HG03457 (cell line): ENCODE measurements around the gene F8A2.
"Not testable (repeated sequence)": the region's sequence is repeated elsewhere in the genome, so short reads cannot be mapped to it uniquely, and the experiment has no call there.

Source experiments
- ATAC-seq: cut with Tn5 transposase; IDR thresholded peaks from one replicate; pipeline ENCODE4 v1.9.1; 2021; ENCODE audit warnings: moderate number of reproducible peaks; ENCODE audit not compliant: unreplicated experiment

Gene F8A2

DNA sequence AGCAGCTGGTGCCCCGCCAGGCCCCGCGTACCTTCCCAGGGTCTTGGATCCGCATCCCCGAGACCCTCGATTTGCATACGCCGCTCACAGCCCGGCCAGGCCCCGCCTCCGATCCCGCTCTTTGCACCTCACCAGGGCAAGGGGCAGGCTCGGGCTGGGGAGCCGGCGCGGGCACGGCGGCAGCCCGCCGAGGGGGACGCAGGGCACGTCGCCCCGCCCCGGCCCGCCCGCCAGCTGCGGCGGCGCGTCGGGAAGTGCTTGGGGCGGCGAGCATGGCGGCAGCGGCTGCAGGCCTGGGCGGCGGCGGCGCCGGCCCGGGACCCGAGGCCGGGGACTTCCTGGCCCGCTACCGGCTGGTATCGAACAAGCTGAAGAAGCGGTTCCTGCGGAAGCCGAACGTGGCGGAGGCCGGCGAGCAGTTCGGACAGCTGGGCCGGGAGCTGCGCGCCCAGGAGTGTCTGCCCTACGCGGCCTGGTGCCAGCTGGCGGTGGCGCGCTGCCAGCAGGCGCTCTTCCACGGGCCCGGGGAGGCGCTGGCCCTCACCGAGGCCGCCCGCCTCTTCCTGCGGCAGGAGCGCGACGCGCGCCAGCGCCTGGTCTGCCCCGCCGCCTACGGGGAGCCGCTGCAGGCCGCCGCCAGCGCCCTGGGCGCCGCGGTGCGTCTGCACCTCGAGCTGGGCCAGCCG, at the start of gene F8A2:
F8A2 (plus strand) TSS at position 253 of the 686 bp plus-strand sequence; CDS start at position 273, 20 bp downstream.
- ATAC-seq: peak; percentile 81

DNA sequence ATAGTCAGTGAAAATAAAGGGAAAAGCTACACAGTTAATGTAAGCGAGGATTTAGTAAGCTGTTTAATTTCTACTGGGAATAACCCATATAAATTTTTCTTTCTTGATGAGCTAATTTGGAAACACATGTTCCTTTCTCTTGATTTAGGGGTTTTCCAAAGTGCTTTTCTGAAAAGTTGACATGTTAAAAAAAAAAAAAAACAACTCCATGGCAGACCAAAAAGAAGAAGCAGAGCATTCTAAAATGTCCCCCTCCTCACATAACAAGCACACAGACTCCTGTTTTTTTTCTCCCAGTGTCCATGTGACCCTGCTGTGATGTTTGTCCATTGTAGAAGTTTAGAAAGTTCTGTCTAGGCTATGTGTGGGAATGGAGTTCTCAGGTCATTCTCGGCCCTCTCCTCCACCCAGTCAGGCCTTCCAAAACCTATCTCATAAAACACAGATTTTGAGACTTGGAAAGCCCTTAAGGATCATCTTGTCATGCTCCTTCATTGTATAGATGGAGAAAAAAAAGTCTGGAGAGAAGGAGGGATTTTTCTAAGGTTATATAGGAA, 48.3 kb upstream of the F8A2 start:
- ATAC-seq: no peak

DNA sequence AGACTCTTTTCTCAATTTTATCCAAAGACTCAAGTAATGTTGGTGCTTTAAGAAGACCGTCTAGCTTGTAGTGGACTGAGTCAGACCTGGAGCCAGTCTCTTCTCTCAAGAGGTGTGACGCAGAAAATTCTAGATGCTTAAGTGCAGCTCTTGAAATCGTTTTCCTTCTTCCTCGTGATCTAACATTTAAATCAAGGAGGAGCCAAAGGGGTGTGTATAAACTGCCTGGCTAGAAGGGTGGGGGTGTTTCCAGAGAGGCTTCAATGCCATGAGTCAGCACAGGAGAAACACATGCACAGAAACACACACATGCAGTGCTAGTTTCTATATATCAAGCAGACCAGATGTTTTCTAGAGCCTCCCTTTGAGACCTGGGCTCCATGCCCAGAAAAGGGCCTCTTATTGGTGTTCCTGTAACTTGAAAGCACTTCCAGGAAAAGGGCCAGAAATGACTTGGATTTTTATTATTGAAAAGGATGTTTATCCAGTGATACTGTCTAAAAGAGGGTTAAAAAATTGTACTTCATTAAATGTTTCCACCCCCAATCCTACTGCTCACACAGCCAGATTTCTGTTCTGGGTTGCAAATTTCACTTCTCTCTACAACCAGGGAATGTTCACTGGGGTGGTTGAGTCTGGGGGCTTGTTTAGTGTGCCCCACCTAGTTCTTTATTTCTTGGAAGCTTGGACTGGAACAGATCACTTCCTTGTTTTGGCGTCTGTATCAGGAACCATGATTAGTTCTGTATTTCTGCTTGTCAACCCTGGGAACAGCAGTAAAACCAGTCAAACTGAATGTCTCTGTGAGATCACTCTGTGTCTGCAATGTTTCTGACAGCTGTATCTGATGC, 47.2 kb upstream of the F8A2 start, which contains the start of gene CLIC2:
CLIC2 (minus strand) TSS at position 129 of the 851 bp plus-strand sequence. CDS start 187 bp downstream, outside the sequence.
- ATAC-seq: no peak

DNA sequence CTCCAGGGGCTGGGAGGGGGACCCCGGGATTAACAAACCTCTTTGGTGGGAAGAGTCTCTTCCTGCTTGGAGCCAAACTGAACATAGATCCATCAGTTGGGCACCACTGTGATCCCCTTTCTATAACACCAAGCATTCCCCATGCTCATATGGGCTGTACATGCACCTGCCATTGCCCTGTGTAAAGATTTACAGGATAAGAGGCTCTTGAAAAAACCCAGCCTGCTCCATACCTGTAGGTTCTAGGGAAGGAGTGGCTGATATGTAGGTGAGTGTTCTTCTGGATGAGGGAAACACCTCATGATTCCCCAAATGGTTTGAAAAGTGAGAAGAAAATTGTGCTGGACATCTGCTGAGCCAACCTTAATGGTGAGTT, 46.6 kb upstream of the F8A2 start:
- ATAC-seq: not testable (repeated sequence)

DNA sequence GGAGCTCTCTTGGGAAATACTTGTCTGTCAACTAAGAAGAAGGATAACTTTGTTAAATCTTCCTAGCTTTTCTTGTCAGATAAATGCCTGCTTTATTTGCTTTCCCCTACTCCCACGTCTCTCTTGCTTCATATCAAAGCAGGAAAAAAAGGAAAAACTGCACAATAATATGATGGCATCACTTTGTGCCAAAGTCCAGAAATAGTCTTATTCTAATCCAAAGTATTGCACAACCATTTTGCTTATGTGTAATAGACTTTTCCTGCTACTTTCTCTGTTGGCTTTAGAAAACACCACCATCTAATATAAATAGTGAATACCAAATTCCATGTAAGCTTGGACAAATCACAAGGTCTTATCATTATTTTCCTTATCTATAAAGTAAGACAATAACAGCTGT, 36.2 kb upstream of the F8A2 start:
- not testable (repeated sequence) for ATAC-seq

DNA sequence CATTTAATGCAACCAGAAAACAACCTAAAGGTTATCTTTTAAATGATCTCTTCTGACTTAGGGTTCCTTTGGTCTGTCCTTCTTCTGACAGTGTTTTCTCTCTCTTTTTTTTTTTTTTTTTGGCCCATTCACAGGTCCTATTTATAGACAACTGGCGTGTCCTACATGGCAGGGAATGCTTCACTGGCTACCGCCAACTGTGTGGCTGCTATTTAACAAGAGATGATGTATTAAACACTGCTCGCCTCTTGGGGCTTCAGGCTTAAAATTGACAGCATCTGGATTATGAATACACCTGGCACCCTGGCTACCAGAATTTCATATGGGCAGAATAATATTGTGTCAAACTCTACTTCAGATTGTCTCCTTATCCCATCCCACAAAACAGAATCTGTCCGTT, 32.4 kb upstream of the F8A2 start:
- not testable (repeated sequence) for ATAC-seq

DNA sequence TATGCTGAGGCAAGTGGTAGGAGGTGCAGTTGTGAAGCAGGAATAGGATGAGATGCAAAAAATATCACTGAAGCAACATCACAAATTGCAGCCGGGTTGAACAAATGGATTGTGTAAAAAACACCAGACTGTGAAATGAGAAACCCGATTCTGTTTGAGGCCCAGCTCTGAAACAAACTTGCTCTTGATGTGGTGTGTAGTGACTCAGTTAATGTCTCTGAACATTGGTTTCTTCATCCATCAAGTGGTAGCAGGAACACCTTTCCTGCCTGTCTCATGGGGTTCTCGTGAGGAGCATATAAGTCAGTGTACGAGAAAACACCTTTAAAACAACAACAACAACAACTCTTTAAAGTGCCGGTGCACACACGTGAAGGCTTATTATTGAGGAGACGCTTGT, 18.2 kb upstream of the F8A2 start:
- not testable (repeated sequence) for ATAC-seq

DNA sequence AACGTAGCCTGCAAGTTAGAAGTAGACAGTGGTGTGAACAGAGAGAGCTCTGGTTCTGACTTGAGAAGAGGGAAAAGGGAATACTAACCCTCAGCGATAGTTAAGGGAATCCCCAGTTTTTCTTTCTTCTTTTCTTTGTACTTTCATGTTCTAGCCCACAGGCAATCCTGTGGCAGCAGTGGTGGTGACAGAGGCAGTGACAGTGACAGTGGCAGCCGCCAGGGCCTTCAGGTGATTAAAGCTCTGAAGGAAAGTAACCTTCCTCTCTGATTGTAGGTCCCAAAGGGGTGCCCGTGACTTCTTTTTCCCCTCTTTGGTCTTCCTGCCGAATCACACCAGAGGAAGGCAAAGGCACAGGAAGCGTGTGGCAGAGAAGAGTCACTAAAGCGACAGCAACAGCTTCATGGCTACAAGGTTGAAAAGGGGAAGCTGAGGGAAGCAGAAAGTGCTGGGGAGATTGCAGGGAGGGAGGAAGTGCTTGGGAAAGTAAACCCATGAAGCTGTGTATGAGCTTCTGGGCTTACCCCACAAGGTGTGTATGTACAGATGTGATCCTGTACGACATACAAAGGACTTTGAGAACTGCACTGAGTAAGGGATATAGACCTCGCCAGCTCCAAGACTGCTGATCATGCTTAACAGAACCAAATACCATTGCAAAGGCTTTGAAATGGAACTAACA, 8.0 kb upstream of the F8A2 start:
- not testable (repeated sequence) for ATAC-seq

DNA sequence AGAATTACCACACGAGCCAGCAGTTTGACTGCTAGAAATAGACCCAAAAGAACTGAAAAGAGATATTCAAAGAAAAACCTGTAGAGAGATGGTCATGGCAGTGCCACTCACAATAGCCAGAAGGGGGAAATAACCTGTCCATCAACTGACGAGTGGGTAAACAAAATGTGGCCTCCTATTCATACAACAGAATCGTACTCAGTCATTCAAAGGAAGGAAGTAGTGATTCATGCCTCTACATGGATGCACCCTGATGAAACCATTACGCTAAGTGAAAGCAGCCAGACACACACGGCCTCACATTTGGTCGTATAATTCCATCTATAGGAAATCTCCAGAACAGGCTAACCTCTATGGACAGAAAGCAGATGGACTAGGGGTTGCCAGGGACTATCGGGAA, 2.1 kb upstream of the F8A2 start:
- ATAC-seq: not testable (repeated sequence)

DNA sequence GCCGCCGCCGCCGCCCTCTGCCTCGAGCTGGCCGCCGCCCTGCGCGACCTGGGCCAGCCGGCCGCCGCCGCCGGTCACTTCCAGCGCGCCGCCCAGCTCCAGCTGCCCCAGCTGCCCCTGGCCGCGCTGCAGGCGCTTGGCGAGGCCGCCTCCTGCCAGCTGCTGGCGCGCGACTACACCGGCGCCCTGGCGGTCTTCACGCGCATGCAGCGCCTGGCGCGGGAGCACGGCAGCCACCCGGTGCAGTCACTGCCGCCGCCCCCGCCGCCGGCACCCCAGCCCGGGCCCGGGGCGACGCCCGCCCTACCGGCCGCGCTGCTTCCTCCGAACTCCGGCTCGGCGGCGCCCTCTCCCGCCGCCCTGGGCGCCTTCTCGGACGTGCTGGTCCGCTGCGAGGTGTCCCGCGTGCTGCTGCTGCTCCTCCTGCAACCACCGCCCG, 653 bp downstream of the F8A2 start:
- peak; percentile 30 for ATAC-seq

DNA sequence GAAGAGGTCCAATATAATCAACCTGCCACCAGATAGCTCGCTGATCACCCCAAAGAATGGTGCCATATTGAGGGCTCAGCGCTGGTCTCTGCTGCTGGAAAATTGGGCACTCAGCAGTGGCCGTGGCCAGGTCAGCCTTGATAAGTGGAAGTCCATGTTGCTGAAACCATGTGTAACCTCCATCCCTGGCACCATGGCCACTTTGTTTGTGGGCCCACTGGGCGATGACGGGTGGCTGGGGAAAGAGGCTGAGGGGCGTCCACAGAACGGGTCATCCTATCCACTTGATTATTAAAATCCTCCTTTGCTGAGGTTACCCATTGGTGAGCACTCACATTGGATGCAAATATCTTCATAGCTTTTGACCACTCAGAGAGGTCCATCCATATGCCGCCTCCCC, 7.7 kb downstream of the F8A2 start:
- ATAC-seq: no peak

DNA sequence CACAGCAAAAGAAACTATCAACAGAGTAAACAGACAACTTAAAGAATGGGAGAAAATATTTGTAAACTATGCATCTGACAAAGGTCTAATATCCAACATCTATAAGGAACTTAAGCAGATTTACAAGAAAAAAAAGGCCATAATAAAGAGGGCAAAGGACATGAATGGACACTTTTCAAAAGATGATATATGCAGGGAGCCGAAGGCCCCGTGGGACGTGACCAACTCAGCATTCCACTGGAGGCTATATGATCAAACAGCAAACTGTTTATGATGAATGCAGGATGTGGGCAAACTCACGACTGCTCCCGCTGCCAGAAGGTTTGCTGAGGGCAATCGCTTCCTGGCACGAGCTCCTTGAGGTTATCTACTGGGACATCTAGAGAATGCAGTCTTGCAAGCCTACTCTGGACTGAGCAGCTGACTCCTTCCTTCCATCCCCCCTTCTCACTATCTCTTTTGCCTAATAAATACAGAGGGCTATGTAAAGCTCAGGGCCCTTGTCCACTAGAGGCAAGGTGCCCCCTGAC, 12.9 kb downstream of the F8A2 start:
- ATAC-seq: not testable (repeated sequence)

DNA sequence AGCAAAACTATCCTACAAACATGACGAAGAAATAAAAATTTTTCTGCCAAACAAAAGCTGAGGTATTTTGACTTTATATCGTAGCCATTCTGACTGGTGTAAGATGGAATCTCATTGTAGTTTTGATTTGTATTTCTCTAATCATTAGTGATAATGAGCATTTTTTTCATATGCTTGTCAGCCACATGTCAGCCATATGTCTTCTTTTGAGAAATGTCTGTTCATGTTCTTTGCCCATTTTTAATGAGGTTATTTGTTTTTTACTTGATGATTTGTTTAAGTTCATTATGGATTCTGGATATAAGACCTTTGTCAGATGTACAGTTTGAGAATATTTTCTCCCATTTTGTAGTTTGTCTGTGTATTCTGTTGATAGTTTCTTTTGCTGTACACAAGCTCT, 24.5 kb downstream of the F8A2 start:
- no peak for ATAC-seq

DNA sequence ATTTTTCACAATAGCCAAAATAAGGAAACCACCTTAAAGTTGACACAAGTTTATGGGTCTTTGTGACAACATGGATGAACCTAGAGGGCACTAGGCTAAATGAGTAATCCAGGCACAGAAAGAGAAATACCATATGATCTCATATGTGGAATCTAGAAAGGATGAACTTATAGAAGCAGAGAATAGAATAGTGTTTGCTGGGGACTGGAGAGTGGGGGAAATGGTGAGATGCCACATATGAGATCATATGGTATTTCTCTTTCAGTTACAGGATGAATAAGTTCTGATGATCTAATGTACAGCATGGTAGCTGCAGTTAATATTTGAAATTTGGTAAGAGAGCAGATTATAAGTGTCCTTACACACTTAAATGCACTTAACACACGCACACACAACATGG, 35.9 kb downstream of the F8A2 start:
- no peak for ATAC-seq
